Adrenal gland (tissue), 12 donors: Measurements from ENCODE around the gene DNAH11. TPM values are rescaled to one million over a fixed set of nuclear protein-coding genes. Genes with fewer than 3 reads are reported as not detected.

Experiments
- DNase-seq, 7 donors: peaks; one replicate each; pipeline ENCODE4 v3.0.0-alpha.2; 2019 to 2020
- H3K27ac ChIP-seq, 5 donors: fragments of 200-600 bp; sonication (generic) in 4 of 5; 1 replicate in 3 of 5; 2 replicates in 2 of 5; pipeline versions ENCODE4 v1.5.1 to v1.8.0; 2016 to 2020; ENCODE audit warnings: mild to moderate bottlenecking in 1 of 5
- H3K27me3 ChIP-seq: fragments of 200-600 bp; 2 replicates; pipeline ENCODE4 v1.8.0; 2021
- H3K36me3 ChIP-seq, 2 donors: fragments of 200-600 bp; replicated peaks in 1 of 2; 1 replicate in 1 of 2; 2 replicates in 1 of 2; pipeline versions ENCODE4 v1.5.1 to v1.8.0; 2018 to 2022
- H3K4me1 ChIP-seq, 2 donors: fragments of 200-600 bp; replicated peaks in 1 of 2; 1 replicate in 1 of 2; 2 replicates in 1 of 2; pipeline versions ENCODE4 v1.5.1 to v1.8.0; 2018 to 2021
- H3K4me3 ChIP-seq, 4 donors: fragments of 200-600 bp; sonication (generic) in 3 of 4; one replicate each; pipeline ENCODE4 v1.5.1; 2016 to 2018
- H3K9me3 ChIP-seq, 3 donors: fragments of 200-600 bp; sonication (generic) in 1 of 3; replicated peaks in 1 of 3; 1 replicate in 2 of 3; 2 replicates in 1 of 3; pipeline versions ENCODE4 v1.5.1 to v1.8.0; 2016 to 2021
- POLR2A ChIP-seq, 2 donors: fragments of 450-650 bp; IDR thresholded peaks; one replicate each; pipeline ENCODE4 v1.6.1; 2017; ENCODE audit warnings: antibody characterized with exemption in 2 of 2, mild to moderate bottlenecking in 2 of 2, moderate library complexity in 1 of 2
- WGBS, 4 donors: extraction: QIAGEN DNeasy Blood & Tissue Kit in 2 of 4; methylation state at CpG; one replicate each; pipeline versions ENCODE4 v1.1.5 to v1.1.7; 2013 to 2017; 5-methylcytosine and 5-hydroxymethylcytosine counted together
- intact Hi-C, 2 donors: fragments of 100-400 bp; cut with DNase I; formaldehyde crosslinking; loops; one replicate each; pipeline versions ENCODE4 v1.14.1 to v1.15.0; 2022 to 2023
- polyA plus RNA-seq, 3 donors: library from polyadenylated mRNA; stranded (reverse); fragments of 200-250 nt in 2 of 3; fragments of 350-450 nt in 1 of 3; fragmentation: Illumina TruSeq in 1 of 3; extraction: RNeasy Lipid Tissue Mini Kit (QIAGEN cat#74804) in 1 of 3; gene quantifications; one replicate each; pipeline ENCODE4 v1.2.3, GENCODE V29; 2013 to 2014
- total RNA-seq, 9 donors: library from RNA; depleted of rRNA in 4 of 9; stranded (reverse); fragments of >200 nt in 4 of 9; fragments of 120-200 nt in 1 of 9; fragmentation: NEBNext Ultra II Directional in 1 of 9; extraction: Animal tissue kit (Norgen Biotek cat#: 25700) in 1 of 9; gene quantifications; one replicate each; pipeline versions ENCODE4 v1.1.0 to v1.2.4, GENCODE V29; 2013 to 2023
- TF ChIP-seq, protein P1 (sequence below), 6 experiments: fragments of 450-650 bp in 4 of 6; fragments of 200-600 bp in 2 of 6; sonication (generic) in 1 of 6; IDR thresholded peaks; 1 replicate in 5 of 6; 2 replicates in 1 of 6; pipeline versions ENCODE4 v1.5.1 to v1.8.0; 2016 to 2021; ENCODE audit warnings: antibody characterized with exemption in 6 of 6, mild to moderate bottlenecking in 2 of 6, moderate library complexity in 1 of 6
- donor health status: healthy with polysubstance abuse.
- donor health status: Bipolar disorder and iron deficiency.
- donor health status: DM: yes; HTN: yes; CAD: no.
- donor health status: DM: no; HTN: no; CAD: no.
- donor health status: DM: no; HTN: no; CAD: no.
- donor health status: DM: yes; HTN: yes; CAD: no.

DNAH11 gene
- total and polyA plus RNA-seq, 12 donors: 5.1 to 77.7 (median 23.1) TPM

DNA sequence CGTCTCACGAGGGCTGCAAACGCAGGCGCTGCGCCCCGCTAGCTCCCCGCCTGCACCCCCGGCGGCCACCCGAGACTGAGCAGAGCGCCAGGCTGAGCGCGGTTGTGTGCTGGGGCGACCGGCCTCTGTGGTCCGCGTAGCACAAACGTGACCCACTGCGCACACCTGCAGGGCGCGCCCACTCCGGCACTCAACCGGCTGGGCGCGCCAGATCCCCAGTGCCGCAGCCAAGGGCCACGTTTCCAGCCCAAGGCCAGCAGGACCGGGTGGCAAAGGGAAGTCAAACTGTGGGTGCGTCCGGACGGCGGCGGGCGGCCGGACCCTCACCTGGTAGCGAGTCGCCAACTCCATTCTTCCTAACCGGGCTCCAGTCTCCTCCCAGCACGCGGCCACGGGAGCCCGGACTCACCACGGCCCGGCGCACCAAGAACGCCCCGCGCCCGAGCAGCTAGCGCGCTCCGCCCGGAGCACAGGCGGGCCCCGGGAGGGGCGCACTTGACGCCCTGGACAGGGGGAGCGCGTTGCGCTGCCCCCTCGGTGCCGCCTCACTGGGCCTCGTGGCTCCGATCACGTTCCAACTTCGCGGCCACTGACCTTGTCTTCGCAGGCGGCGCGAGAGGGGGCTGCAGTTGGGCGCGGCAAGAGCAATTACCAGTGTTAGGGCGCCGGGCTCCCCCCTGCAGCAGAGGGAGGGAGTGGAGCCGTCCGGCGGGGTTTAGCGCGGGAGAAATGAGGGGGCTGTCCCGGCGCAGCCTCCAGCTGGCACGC is 402.8 kb downstream of the DNAH11 start, which contains the start of gene CDCA7L:
Gene CDCA7L, minus strand, starts transcription at position 446 of the 768 bp plus-strand sequence. Its CDS starts 95 bp downstream, at position 351.
- H3K36me3 ChIP-seq: no peaks in the 10 kb centered on the region
- H3K4me3 ChIP-seq: peak within 1 kb of the TSS in 2 of 4 donors; percentile 29 to 48
- peaks cover 17% of the 10 kb centered on the region for H3K27me3 ChIP-seq
- peak within 1 kb of the TSS in 1 of 5 donors; percentile 2 for H3K27ac ChIP-seq
- WGBS, 4 donors: 0 to 1% (median 1%) methylated on average over 31 to 83 of the region's 83 CpGs
- DNase-seq: peak in 5 of 7 donors; percentile 20 to 35 (median 32)
- no peaks in the 10 kb centered on the region for H3K9me3 ChIP-seq
- peaks cover 0 to 17% of the 10 kb centered on the region in 2 donors for H3K4me1 ChIP-seq
- intact Hi-C loops: no loop called here
- TF ChIP-seq, protein P1, sequence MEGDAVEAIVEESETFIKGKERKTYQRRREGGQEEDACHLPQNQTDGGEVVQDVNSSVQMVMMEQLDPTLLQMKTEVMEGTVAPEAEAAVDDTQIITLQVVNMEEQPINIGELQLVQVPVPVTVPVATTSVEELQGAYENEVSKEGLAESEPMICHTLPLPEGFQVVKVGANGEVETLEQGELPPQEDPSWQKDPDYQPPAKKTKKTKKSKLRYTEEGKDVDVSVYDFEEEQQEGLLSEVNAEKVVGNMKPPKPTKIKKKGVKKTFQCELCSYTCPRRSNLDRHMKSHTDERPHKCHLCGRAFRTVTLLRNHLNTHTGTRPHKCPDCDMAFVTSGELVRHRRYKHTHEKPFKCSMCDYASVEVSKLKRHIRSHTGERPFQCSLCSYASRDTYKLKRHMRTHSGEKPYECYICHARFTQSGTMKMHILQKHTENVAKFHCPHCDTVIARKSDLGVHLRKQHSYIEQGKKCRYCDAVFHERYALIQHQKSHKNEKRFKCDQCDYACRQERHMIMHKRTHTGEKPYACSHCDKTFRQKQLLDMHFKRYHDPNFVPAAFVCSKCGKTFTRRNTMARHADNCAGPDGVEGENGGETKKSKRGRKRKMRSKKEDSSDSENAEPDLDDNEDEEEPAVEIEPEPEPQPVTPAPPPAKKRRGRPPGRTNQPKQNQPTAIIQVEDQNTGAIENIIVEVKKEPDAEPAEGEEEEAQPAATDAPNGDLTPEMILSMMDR (IDR thresholded peaks at IDR 0.05): no peak
- no peak for TF ChIP-seq POLR2A (IDR thresholded peaks at IDR 0.05)

DNA sequence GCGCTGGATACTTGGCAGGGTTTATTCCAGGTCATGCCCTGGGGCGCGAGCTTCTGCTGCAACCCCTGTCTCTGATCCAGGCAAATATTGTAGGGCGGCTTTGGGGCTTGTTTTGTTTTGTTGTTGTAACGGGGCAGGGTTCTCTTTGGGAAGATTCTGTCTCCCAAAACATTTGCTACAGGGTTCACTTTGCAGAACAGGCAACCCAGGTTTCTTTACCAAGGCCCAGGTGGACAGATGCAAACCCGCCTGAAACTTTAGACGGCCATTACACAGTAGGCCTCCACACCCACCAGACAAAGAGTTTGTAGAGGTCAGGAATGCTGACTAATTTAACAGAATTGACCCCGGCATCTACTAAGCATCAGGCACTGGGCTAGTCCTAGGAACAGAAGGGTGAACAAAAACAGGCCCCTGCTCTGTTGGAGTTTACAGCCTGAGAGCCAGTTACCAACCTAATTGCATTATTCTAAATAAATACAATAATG is 403.4 kb downstream of the DNAH11 start:
- Histone ChIP-seq H3K27me3 (peaks cover 17% of the 10 kb centered on the region), H3K4me3 (peak overlapping the region in 1 of 4 donors; percentile 48), H3K4me1 (peaks cover 0 to 17% of the 10 kb centered on the region in 2 donors), H3K27ac (no peak overlapping the region), H3K9me3 (no peaks in the 10 kb centered on the region), H3K36me3 (no peaks in the 10 kb centered on the region)
- WGBS, 4 donors: 27 to 38% (median 32%) methylated on average over 6 to 8 of the region's 8 CpGs
- intact Hi-C loops: no loop called here
- TF ChIP-seq, protein P1 (IDR thresholded peaks at IDR 0.05): no peak
- TF ChIP-seq POLR2A (IDR thresholded peaks at IDR 0.05): no peak
- no peak for DNase-seq

DNA sequence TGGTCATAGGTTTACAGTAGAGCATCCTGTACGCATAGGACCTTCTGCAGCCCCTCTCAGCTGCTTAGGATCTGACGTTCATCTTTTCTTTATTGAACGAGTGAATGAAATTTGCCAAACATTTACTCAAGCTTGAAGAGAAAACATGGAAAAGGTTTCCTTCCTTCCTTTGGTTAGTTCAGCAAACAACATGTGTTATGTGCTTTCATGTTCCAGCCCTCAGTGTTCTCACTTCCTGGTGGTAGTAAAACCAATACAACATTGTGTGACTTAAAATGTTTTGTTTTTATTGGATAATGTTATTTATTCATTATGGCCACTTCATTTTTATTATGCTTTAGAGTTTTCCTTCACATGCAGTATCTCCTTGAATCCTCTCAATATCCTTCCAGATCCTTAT is 404.2 kb downstream of the DNAH11 start:
- WGBS, 4 donors: 60 to 78% (median 77%) methylated on average over 3 of the region's 3 CpGs
- TF ChIP-seq, protein P1 (IDR thresholded peaks at IDR 0.05): no peak
- TF ChIP-seq POLR2A (IDR thresholded peaks at IDR 0.05): no peak
- intact Hi-C loops: no loop called here

DNA sequence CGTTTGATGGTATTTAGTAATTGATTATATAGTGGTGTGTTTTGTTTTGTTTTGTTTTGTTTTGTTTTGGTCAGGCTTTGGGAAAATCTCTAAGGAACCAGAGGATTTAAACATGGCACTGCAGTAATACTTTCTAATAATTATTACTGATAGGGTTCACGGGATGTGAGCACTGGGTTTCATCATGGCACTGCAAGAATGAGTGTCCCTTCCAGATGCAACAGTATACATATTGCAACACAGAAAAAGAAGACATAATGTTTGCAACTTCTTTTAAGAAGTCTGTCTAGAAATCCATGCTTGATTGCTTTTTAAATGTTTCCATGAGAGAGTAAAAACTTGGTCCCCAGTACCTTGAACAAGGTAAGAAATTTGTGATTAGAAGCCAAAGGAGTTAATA is 405.1 kb downstream of the DNAH11 start:
- Histone ChIP-seq H3K27me3 (peaks cover 14% of the 10 kb centered on the region), H3K9me3 (no peaks in the 10 kb centered on the region), H3K27ac (no peak overlapping the region), H3K36me3 (no peaks in the 10 kb centered on the region), H3K4me3 (no peak overlapping the region), H3K4me1 (peaks cover 0 to 17% of the 10 kb centered on the region in 2 donors)
- intact Hi-C loops: no loop called here
- WGBS, 4 donors: 63 to 71% (median 65%) methylated on average over 2 of the region's 2 CpGs
- DNase-seq: no peak
- no peak for TF ChIP-seq POLR2A (IDR thresholded peaks at IDR 0.05)
- TF ChIP-seq, protein P1 (IDR thresholded peaks at IDR 0.05): no peak

More for the DNA sequence above, 404.2 kb downstream of the DNAH11 start:
- H3K27ac ChIP-seq: no peak overlapping the region
- H3K9me3 ChIP-seq: no peaks in the 10 kb centered on the region
- H3K36me3 ChIP-seq: no peaks in the 10 kb centered on the region
- peaks cover 17% of the 10 kb centered on the region for H3K27me3 ChIP-seq
- H3K4me1 ChIP-seq: peaks cover 0 to 17% of the 10 kb centered on the region in 2 donors
- H3K4me3 ChIP-seq: no peak overlapping the region
- no peak for DNase-seq
